HepG2 (cell line): Measurements from ENCODE around the gene TTBK1. TPM values are rescaled to one million over a fixed set of nuclear protein-coding genes. Genes with fewer than 3 reads are reported as not detected.

ENCODE experiments used
- CEBPB ChIP-seq: IDR thresholded peaks from 2 replicates; pipeline ENCODE4 v1.6.1; 2011; ENCODE audit warnings: low read depth, low read length, improper control_type of control experiment, borderline replicate concordance
- E2F1 ChIP-seq: sonication (generic); formaldehyde crosslinking; IDR thresholded peaks from 2 replicates; pipeline ENCODE4 v1.5.0; 2020; ENCODE audit warnings: missing genetic modification reagents
- EHMT2 ChIP-seq: fragments of 200-600 bp; sonication (generic); IDR thresholded peaks from 2 replicates; pipeline ENCODE4 v1.7.0; 2017; ENCODE audit warnings: antibody characterized with exemption, low read depth, low read length, borderline replicate concordance
- FOXC1 ChIP-seq: sonication (generic); formaldehyde crosslinking; IDR thresholded peaks from 2 replicates; pipeline ENCODE4 v1.8.0; 2022; ENCODE audit warnings: mild to moderate bottlenecking, missing genetic modification reagents, borderline replicate concordance
- MAX ChIP-seq: IDR thresholded peaks from 2 replicates; pipeline ENCODE4 v1.6.1; 2012; ENCODE audit warnings: inconsistent platforms
- MYPOP ChIP-seq: sonication (generic); formaldehyde crosslinking; IDR thresholded peaks from 2 replicates; pipeline ENCODE4 v1.8.1; 2023; ENCODE audit warnings: mild to moderate bottlenecking, moderate library complexity, missing genetic modification reagents
- PAF1 ChIP-seq: IDR thresholded peaks from 2 replicates; pipeline ENCODE4 v1.6.1; 2016; ENCODE audit warnings: missing genetic modification reagents, missing compliant biosample characterization
- SRSF4 ChIP-seq: fragments of 200-400 bp; formaldehyde crosslinking; IDR thresholded peaks from one replicate; pipeline ENCODE4 v1.6.1; 2018; ENCODE audit warnings: mild to moderate bottlenecking, low read depth, low read length, moderate library complexity; ENCODE audit not compliant: poor library complexity, severe bottlenecking
- ZNF136 ChIP-seq: sonication (generic); formaldehyde crosslinking; IDR thresholded peaks from 2 replicates; pipeline ENCODE4 v1.8.1; 2022; ENCODE audit warnings: low read depth, mild to moderate bottlenecking, moderate library complexity, missing genetic modification reagents
- ZNF3 ChIP-seq: IDR thresholded peaks from 2 replicates; pipeline ENCODE4 v1.7.0; 2017; ENCODE audit warnings: inconsistent platforms
- polyA plus RNA-seq, 8 experiments: library from polyadenylated mRNA; depleted of rRNA in 3 of 8; stranded (reverse) in 7 of 8; unstranded in 1 of 8; fragments of >200 nt; fragmentation: Illumina TruSeq in 4 of 8; extraction: Trizol in 4 of 8; gene quantifications; 2 replicates each; pipeline versions ENCODE4 v1.2.1 to v1.2.3, GENCODE V29; 2011 to 2016; ENCODE audit warnings: low read depth in 4 of 8, missing spikeins in 1 of 8, mixed read lengths in 1 of 8; ENCODE audit not compliant: insufficient read depth in 1 of 8
- total RNA-seq, 5 experiments: library from RNA; depleted of rRNA; stranded (reverse); fragments of >200 nt; fragmentation: Illumina TruSeq; extraction: Trizol; gene quantifications; 2 replicates each; pipeline ENCODE4 v1.2.3, GENCODE V29; 2016; ENCODE audit warnings: low read depth in 1 of 5
- TF ChIP-seq, protein P1 (sequence below): sonication (generic); formaldehyde crosslinking; IDR thresholded peaks from 2 replicates; pipeline ENCODE4 v1.4.0; 2020; ENCODE audit warnings: missing genetic modification reagents, borderline replicate concordance
- TF ChIP-seq, protein P2 (sequence below): sonication (generic); formaldehyde crosslinking; IDR thresholded peaks from 2 replicates; pipeline ENCODE4 v1.8.1; 2022; ENCODE audit warnings: low read depth, mild to moderate bottlenecking, missing genetic modification reagents
- TF ChIP-seq, protein P3 (sequence below): sonication (generic); formaldehyde crosslinking; IDR thresholded peaks from 2 replicates; pipeline ENCODE4 v1.4.0; 2020; ENCODE audit warnings: missing genetic modification reagents, low read depth, mild to moderate bottlenecking, borderline replicate concordance

TTBK1 gene
- total and polyA plus RNA-seq, 2 of the 13 experiments (the other 11 are each of a cell fraction or from before 2014, with no cell fraction given) = 0.24 to 0.33 TPM

DNA sequence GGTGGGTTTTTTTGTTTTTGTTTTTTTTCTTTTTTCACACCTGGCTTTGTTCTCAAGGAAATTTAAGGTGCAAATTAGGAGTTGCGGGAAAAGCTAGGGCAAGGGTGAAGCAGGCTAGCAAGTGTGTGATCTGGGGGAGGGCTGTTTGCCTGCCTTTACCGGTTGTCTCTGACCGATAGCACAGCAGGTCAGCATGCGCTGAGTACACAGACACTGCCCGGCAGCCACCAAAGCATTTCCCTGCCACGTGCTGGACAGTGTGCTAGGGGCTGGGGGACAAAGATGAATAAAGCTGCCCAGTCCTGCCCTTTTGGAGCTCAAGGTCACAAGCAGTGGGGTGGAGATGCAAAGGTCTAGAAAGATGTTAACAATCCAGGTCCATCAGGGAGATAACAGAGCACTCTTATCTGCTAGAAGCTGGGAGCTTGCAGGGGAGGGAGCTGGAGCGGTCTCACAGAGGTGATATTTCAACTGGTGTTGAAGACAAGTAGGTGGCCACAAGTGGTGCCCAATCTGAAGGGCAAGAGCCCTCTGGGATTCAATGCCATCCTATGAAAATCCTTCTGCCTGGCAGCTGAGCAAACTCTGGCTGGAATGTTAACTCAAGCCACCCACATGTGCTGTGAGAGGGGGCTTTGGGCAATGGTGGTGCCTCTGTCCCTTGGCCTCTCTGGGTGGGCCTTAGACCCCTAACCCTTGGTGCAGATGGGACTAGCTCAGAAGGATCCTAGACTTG lies 24.5 kb downstream of the TTBK1 start (continued):
- TF ChIP-seq EHMT2 (no peak; the same call in 1 of the 2 replicates), CEBPB (no peak), ZNF3 (CRISPR knock-in tag) (peak; percentile 83), SRSF4 (no peak), ZNF136 (CRISPR knock-in tag) (peak; percentile 98; the same call in 1 of the 2 replicates), MAX (no peak), PAF1 (CRISPR knock-in tag) (no peak), FOXC1 (peak; percentile 100; the same call in 1 of the 2 replicates), E2F1 (CRISPR knock-in tag) (no peak), MYPOP (CRISPR knock-in tag) (peak; percentile 99)
- TF ChIP-seq, protein P1, sequence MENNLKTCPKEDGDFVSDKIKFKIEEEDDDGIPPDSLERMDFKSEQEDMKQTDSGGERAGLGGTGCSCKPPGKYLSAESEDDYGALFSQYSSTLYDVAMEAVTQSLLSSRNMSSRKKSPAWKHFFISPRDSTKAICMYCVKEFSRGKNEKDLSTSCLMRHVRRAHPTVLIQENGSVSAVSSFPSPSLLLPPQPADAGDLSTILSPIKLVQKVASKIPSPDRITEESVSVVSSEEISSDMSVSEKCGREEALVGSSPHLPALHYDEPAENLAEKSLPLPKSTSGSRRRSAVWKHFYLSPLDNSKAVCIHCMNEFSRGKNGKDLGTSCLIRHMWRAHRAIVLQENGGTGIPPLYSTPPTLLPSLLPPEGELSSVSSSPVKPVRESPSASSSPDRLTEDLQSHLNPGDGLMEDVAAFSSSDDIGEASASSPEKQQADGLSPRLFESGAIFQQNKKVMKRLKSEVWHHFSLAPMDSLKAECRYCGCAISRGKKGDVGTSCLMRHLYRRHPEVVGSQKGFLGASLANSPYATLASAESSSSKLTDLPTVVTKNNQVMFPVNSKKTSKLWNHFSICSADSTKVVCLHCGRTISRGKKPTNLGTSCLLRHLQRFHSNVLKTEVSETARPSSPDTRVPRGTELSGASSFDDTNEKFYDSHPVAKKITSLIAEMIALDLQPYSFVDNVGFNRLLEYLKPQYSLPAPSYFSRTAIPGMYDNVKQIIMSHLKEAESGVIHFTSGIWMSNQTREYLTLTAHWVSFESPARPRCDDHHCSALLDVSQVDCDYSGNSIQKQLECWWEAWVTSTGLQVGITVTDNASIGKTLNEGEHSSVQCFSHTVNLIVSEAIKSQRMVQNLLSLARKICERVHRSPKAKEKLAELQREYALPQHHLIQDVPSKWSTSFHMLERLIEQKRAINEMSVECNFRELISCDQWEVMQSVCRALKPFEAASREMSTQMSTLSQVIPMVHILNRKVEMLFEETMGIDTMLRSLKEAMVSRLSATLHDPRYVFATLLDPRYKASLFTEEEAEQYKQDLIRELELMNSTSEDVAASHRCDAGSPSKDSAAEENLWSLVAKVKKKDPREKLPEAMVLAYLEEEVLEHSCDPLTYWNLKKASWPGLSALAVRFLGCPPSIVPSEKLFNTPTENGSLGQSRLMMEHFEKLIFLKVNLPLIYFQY (CRISPR knock-in tag) = peak; percentile 95
- TF ChIP-seq, protein P2, sequence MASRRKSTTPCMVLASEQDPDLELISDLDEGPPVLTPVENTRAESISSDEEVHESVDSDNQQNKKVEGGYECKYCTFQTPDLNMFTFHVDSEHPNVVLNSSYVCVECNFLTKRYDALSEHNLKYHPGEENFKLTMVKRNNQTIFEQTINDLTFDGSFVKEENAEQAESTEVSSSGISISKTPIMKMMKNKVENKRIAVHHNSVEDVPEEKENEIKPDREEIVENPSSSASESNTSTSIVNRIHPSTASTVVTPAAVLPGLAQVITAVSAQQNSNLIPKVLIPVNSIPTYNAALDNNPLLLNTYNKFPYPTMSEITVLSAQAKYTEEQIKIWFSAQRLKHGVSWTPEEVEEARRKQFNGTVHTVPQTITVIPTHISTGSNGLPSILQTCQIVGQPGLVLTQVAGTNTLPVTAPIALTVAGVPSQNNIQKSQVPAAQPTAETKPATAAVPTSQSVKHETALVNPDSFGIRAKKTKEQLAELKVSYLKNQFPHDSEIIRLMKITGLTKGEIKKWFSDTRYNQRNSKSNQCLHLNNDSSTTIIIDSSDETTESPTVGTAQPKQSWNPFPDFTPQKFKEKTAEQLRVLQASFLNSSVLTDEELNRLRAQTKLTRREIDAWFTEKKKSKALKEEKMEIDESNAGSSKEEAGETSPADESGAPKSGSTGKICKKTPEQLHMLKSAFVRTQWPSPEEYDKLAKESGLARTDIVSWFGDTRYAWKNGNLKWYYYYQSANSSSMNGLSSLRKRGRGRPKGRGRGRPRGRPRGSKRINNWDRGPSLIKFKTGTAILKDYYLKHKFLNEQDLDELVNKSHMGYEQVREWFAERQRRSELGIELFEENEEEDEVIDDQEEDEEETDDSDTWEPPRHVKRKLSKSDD (CRISPR knock-in tag) = peak; percentile 98
- TF ChIP-seq, protein P3, sequence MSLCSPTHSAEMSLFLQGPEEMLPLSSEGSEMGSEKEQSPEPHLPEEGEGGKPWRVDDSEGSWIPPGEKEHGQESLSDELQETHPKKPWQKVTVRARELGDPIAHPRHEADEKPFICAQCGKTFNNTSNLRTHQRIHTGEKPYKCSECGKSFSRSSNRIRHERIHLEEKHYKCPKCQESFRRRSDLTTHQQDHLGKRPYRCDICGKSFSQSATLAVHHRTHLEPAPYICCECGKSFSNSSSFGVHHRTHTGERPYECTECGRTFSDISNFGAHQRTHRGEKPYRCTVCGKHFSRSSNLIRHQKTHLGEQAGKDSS = peak; percentile 99
